ENCODE measurements around the gene MCHR1. TPM values are rescaled to one million over a fixed set of nuclear protein-coding genes. Genes with fewer than 3 reads are reported as not detected.

MCHR1 gene, protein sequence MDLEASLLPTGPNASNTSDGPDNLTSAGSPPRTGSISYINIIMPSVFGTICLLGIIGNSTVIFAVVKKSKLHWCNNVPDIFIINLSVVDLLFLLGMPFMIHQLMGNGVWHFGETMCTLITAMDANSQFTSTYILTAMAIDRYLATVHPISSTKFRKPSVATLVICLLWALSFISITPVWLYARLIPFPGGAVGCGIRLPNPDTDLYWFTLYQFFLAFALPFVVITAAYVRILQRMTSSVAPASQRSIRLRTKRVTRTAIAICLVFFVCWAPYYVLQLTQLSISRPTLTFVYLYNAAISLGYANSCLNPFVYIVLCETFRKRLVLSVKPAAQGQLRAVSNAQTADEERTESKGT
- not detected in 2 replicates for total RNA-seq (2014; rRNA removed; shearing (Covaris generic); ENCODE audit: low replicate concordance)

GRCh38 chr22:40679249-40679963 lies at the start of gene MCHR1:
MCHR1 (plus strand) TSS chr22:40679484; CDS start chr22:40679653, 169 bp downstream.
- H3K9me3 ChIP-seq: no peaks in the 10 kb centered on the region
- DNase-seq: no peak
- H3K4me3 ChIP-seq: no peak within 1 kb of the TSS

DNA sequence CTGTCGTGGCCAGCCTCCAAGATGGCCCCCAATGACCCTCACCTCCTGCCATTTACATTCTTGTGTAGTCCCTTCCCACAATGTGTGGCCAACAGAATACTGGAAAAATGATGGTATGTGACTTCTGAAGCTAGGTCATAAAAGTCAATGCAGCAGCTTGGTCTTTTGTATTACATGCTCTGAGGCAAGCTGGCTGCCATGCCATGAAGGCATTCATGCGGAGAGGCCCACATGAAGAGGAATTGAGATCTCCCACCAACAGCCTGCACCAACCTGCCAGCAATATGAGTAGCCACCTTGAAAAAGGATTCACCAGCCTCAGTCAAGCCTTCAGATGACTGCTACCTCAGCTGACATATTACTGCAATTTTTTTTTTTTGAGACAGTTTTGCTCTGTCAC lies 47.4 kb upstream of the MCHR1 start:
- no peak for DNase-seq
- Histone ChIP-seq H3K4me3 (no peak overlapping the region), H3K27me3 (no peaks in the 10 kb centered on the region), H3K36me3 (peaks cover 17% of the 10 kb centered on the region), H3K9me3 (no peaks in the 10 kb centered on the region)

More at GRCh38 chr22:40679249-40679963, at the start of gene MCHR1:
- no peaks in the 10 kb centered on the region for H3K36me3 ChIP-seq
- no peaks in the 10 kb centered on the region for H3K27me3 ChIP-seq

- no peak overlapping the region for H3K4me3 ChIP-seq
- H3K36me3 ChIP-seq: peaks cover 15% of the 10 kb centered on the region
- no peaks in the 10 kb centered on the region for H3K27me3 ChIP-seq
- DNase-seq: no peak
- H3K9me3 ChIP-seq: no peaks in the 10 kb centered on the region
These were observed 46.2 kb upstream of the MCHR1 start for GRCh38 chr22:40633036-40633435.

GRCh38 chr22:40634119-40634903 lies 45.0 kb upstream of the MCHR1 start:
- no peaks in the 10 kb centered on the region for H3K27me3 ChIP-seq
- peak overlapping the region; percentile 85 for H3K4me3 ChIP-seq
- DNase-seq: no peak
- H3K9me3 ChIP-seq: no peaks in the 10 kb centered on the region
- peaks cover 15% of the 10 kb centered on the region for H3K36me3 ChIP-seq

- DNase-seq: peak; percentile 38
- peaks cover 15% of the 10 kb centered on the region for H3K36me3 ChIP-seq
- H3K9me3 ChIP-seq: no peaks in the 10 kb centered on the region
- no peaks in the 10 kb centered on the region for H3K27me3 ChIP-seq
- H3K4me3 ChIP-seq: peak overlapping the region; percentile 85
These were observed 44.0 kb upstream of the MCHR1 start for GRCh38 chr22:40635043-40635939.

- no peaks in the 10 kb centered on the region for H3K27me3 ChIP-seq
- peaks cover 12% of the 10 kb centered on the region for H3K36me3 ChIP-seq
- H3K4me3 ChIP-seq: peak overlapping the region; percentile 85
- no peaks in the 10 kb centered on the region for H3K9me3 ChIP-seq
- no peak for DNase-seq
These were observed 43.3 kb upstream of the MCHR1 start for GRCh38 chr22:40635940-40636379.

DNA sequence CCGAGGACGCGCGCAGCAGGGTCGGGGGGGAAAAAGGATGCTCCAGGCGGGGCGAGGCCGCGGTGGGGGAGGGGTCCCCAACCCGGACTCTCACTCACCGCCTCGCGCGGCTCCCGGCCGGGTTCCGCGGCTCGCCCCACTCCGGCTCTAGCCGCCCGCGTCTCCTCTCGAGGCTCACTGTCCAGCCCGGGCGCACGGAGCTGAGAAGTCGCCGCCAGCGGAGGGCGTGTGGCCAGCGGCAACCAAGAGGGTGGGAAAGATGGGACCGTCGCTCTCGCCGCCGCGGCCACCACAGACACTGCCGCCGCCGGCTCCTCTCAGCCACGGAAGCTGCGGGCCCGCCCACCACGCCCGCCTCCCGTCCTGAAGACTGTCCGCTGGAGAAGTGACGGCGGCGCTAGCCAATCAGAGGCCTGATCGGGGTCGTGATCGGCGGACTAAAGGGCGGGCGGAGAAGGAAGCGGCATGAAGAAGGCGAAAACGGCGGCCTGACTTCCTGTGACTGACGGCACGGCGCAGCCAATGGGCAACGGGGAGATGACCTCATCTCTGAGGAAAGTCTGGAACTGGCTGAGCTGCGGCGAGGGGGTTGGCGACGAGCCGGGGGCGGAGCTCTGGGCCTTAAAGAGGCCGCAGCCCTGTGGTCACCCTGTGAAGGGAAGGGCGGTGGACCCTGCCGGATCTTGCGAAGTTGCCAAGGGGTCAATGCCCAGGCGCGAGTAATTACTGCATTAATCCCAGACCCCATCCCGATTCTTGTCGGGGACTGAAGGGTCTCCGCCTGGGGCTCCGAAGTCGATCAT lies 42.7 kb upstream of the MCHR1 start, which contains the start of gene MRTFA:
Gene MRTFA, minus strand, starts transcription at position 340 of the 803 bp plus-strand sequence.
- no peaks in the 10 kb centered on the region for H3K9me3 ChIP-seq
- peaks cover 12% of the 10 kb centered on the region for H3K36me3 ChIP-seq
- H3K27me3 ChIP-seq: no peaks in the 10 kb centered on the region
- DNase-seq: peak; percentile 100
- peak within 1 kb of the TSS; percentile 85 for H3K4me3 ChIP-seq

DNA sequence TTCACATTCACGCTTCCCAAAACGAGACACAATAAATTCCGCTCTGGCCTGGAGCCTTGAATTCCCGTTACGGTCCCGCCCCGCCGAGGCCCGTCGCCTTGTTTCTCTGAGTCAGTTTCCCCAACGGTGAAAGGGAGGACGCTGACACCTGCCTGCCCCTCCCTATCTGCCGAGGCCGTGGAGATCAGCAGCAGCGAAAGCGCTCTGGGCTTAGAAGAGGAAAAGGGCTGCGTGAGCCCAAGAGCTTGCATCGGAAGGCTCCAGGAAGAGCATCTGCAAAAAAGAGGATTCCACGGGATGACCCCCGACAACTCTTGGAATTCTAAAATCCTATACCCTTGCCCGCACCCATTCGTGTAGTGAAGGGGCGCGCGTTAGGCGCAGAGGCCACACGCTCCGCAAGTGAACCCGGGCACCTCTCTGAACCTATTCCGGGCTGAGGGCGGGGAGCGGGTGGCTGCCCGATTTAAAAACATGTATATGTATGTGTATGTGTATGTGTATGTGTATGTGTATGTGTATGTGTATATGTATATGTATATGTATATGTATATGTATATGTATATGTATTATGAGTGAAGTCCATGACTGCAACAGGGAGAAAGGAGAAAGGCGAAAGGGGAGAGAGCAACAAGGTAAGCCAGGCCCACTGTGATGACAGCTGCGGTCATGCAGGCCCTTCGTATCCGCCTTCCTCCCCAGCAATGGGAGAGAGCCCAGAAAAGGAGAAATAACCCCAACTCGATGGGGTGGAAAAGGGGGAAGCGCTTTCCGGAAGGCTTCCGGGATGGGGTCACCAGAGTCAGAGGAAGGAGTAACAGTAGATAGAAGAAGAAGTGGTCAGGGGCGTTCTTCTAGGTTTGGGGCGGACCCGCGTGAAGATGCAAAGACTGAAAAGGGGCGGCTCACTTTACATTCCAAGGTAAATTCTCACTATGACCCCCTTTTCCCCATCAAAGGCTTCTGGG lies 41.8 kb upstream of the MCHR1 start:
- Histone ChIP-seq H3K9me3 (no peaks in the 10 kb centered on the region), H3K27me3 (no peaks in the 10 kb centered on the region), H3K36me3 (peaks cover 12% of the 10 kb centered on the region), H3K4me3 (peak overlapping the region; percentile 85)
- no peak for DNase-seq

DNA sequence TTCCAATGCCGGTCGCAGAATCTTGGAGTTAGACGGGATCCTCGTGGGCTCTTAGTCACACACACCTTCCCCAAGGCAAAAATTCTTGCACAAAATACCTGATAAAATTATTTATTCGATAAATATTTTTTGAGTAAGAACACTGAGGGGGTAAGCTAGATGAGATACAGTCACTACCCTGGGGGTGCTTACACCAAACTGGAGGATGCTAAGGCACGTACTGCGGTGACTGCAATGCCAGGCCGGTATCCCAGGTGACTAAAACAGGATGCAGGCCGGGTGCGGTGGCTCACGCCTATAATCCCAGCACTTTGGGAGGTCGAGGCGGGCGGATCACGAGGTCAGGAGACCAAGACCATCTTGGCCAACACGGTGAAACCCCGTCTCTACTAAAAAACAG lies 41.0 kb upstream of the MCHR1 start:
- no peaks in the 10 kb centered on the region for H3K27me3 ChIP-seq
- peaks cover 5% of the 10 kb centered on the region; the same call in 1 of the 2 replicates for H3K36me3 ChIP-seq
- no peak for DNase-seq
- H3K9me3 ChIP-seq: no peaks in the 10 kb centered on the region
- no peak overlapping the region for H3K4me3 ChIP-seq

DNA sequence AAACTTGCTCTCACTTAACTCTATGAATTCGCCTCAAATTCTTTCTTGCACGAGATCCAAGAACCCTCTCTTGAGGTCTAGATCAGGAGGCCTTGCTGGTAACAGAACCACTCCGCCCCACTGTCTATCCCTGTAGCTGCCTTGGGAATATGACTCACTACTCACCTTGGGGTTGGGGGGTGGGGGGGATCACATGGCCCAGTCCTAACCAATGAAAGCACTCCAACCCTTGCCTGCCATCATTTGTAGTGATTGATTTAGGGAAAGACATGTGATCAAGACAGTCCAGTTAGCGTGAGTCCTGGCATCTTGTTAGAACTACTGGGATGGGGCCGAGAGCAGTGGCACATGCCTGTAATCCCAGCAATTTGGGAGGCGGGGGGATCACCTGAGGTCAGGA lies 38.0 kb upstream of the MCHR1 start:
- no peaks in the 10 kb centered on the region; the same call in 1 of the 2 replicates for H3K36me3 ChIP-seq
- DNase-seq: no peak
- H3K9me3 ChIP-seq: no peaks in the 10 kb centered on the region
- no peaks in the 10 kb centered on the region for H3K27me3 ChIP-seq
- H3K4me3 ChIP-seq: no peak overlapping the region

GRCh38 chr22:40642316-40642715 lies 37.0 kb upstream of the MCHR1 start:
- no peaks in the 10 kb centered on the region for H3K9me3 ChIP-seq
- no peaks in the 10 kb centered on the region for H3K27me3 ChIP-seq
- no peaks in the 10 kb centered on the region for H3K36me3 ChIP-seq
- H3K4me3 ChIP-seq: no peak overlapping the region
- DNase-seq: no peak

- no peak for DNase-seq
These were observed 33.6 kb upstream of the MCHR1 start for GRCh38 chr22:40645579-40646197.

GRCh38 chr22:40648386-40648785 lies 30.9 kb upstream of the MCHR1 start:
- Histone ChIP-seq H3K36me3 (no peaks in the 10 kb centered on the region), H3K4me3 (no peak overlapping the region), H3K27me3 (no peaks in the 10 kb centered on the region), H3K9me3 (no peaks in the 10 kb centered on the region)
- no peak for DNase-seq

More at GRCh38 chr22:40645579-40646197, 33.6 kb upstream of the MCHR1 start:
- no peak overlapping the region for H3K4me3 ChIP-seq
- H3K9me3 ChIP-seq: no peaks in the 10 kb centered on the region
- H3K27me3 ChIP-seq: no peaks in the 10 kb centered on the region
- H3K36me3 ChIP-seq: no peaks in the 10 kb centered on the region

GRCh38 chr22:40651057-40651456 lies 28.2 kb upstream of the MCHR1 start:
- Histone ChIP-seq H3K27me3 (no peaks in the 10 kb centered on the region), H3K4me3 (peak overlapping the region; percentile 43), H3K36me3 (no peaks in the 10 kb centered on the region), H3K9me3 (no peaks in the 10 kb centered on the region)
- DNase-seq: no peak
